GM18867 (cell line): ENCODE results near the gene SYNPO2.

ENCODE experiments used
- ATAC-seq: cut with Tn5 transposase; IDR thresholded peaks from one replicate; pipeline ENCODE4 v1.9.1; 2021; ENCODE audit warnings: mild to moderate bottlenecking, moderate library complexity; ENCODE audit not compliant: unreplicated experiment

The SYNPO2 gene, protein sequence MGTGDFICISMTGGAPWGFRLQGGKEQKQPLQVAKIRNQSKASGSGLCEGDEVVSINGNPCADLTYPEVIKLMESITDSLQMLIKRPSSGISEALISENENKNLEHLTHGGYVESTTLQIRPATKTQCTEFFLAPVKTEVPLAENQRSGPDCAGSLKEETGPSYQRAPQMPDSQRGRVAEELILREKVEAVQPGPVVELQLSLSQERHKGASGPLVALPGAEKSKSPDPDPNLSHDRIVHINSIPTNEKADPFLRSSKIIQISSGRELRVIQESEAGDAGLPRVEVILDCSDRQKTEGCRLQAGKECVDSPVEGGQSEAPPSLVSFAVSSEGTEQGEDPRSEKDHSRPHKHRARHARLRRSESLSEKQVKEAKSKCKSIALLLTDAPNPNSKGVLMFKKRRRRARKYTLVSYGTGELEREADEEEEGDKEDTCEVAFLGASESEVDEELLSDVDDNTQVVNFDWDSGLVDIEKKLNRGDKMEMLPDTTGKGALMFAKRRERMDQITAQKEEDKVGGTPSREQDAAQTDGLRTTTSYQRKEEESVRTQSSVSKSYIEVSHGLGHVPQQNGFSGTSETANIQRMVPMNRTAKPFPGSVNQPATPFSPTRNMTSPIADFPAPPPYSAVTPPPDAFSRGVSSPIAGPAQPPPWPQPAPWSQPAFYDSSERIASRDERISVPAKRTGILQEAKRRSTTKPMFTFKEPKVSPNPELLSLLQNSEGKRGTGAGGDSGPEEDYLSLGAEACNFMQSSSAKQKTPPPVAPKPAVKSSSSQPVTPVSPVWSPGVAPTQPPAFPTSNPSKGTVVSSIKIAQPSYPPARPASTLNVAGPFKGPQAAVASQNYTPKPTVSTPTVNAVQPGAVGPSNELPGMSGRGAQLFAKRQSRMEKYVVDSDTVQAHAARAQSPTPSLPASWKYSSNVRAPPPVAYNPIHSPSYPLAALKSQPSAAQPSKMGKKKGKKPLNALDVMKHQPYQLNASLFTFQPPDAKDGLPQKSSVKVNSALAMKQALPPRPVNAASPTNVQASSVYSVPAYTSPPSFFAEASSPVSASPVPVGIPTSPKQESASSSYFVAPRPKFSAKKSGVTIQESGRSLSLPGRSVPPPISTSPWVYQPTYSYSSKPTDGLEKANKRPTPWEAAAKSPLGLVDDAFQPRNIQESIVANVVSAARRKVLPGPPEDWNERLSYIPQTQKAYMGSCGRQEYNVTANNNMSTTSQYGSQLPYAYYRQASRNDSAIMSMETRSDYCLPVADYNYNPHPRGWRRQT

GRCh38 chr4:118888666-118889311, at the start of gene SYNPO2:
Gene SYNPO2 (plus strand): TSS chr4:118888854. CDS start chr4:118889037, 183 bp downstream.
- ATAC-seq = peak; percentile 75

DNA sequence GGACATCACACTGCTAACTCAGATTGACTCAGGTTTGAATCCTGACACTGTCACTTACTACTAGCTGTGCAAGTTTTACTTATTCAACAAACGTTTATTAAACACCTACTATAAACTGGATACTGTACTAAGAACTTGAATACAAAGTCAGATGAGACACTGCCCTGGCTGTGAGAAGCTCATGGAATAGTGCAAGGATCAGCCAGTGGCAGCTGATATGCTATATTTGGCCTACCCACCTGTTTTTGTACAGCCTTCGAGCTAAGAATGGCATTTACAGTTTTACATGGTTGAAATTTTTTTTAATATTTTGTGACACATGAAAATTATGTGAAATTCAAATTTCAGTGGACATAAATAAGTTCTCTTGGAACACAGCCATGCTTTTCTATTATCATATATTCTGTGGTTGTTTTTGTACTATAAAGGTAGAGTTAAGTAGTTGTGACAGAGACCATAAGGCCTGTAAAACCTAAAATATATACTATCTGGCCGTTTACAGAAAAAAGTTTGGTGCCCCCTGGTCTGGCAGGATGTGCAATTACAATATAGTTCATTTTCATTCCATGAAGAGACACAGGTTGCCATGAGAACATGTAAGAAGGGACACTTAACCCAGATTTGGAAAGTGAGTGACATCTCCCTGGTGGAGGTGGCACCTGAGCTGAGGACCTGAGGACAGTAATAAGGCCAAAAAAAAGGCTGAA, 49.3 kb upstream of the SYNPO2 start:
- no peak for ATAC-seq

DNA sequence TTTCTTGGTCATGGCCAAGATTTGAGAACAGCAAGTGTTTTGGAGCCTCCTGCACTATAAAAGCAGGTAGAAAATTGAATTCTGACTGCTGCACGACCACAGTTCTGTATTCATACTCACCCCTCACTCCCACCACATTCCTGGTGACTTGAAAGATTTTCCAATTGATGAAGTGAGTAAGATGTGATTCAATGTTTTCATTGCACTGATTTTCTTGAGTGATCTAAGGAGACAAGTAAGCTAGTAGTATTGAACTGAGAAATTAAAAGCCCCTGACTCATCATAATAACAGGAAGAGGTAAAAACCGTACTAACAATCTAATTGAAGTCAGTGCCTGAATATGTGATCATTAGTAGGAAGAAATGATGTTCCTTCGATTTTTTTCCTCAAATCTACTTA, 46.6 kb upstream of the SYNPO2 start:
- no peak for ATAC-seq

- ATAC-seq = peak; percentile 58
Observed at GRCh38 chr4:118843237-118843636, 45.4 kb upstream of the SYNPO2 start.

- ATAC-seq = no peak
Observed at GRCh38 chr4:118845552-118846050, 43.1 kb upstream of the SYNPO2 start.

GRCh38 chr4:118846979-118847378, 41.7 kb upstream of the SYNPO2 start:
- ATAC-seq = no peak

DNA sequence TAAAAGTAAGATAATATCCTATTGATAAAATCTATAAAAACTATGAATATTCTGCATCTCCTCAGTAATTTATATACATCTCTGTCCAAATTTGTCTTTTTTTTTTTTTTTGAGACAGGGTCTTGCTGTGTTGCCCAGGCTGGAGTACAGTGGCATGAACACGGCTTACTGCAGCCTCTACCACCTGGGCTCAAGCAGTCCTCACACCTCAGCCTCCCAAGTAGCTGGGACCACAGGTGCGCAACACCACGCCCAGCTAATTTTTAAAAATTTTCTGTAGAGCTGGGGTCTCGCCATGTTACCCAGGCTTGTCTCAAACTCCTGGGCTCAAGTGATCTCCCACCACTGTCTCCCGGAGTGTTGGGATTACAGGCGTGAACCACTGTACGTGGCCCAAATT, 40.4 kb upstream of the SYNPO2 start:
- ATAC-seq = no peak

- ATAC-seq = no peak
Observed at GRCh38 chr4:118848901-118849300, 39.8 kb upstream of the SYNPO2 start.

DNA sequence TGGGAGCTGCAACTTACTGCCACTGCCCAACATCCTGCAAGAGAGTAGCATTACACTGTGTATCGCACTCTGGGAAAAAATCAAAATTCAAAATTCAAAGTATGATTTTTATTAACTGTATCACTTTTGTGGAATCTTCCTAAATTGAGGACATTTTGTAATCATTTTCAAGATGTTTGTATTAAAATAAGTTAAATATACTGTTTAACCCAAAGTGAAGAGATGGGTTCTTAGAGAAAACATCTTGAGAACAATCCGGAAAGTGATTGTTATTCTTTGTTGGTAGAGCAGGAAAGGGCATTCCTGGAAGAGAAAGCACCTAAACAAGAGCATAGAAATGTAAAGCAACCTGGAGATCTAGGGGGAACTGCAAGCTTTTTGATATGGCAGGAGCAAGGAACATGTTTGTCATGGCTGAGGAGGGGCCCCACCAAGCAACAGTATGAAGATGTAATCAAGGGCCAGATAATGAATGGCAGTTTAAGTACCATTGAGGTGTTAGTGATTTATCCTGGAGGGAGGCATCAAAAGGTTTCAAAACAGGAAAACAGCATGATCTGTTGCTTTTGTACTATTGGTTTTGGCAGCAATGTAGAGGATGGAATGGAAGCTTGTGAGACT, 38.7 kb upstream of the SYNPO2 start:
- peak; percentile 17 for ATAC-seq

DNA sequence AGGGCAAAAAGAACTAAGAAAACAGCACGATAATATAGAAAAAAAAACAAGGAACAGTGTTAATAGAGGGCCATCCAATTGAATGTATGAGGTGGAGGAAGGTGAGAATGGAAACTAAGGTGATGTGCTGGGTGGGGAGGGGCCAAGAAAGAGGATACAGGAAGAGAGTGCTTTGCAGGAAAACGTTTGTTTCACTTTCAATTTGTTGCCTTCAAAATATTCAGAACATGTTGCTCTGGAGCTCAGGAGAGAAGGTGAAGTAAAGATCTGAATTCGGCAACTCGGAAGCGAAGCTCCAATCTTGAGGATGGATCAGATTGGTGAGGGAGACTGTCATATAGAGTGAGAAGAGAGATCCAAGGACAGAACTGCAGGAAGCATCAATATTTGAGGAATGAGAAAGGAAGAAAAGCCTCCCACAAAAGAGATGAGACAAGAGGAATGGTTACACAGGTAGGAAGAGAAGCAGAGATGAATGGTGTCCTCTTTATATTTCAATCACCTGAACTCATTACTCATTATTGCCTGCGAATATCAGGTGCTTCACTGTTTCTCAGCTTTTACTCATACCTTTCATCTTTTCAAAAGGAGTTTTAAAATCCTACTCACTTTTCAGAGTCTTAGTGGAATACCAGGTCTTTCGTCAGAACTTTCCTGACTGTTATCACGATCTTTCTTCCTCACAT, 38.0 kb upstream of the SYNPO2 start:
- peak; percentile 97 for ATAC-seq

- ATAC-seq = no peak
Observed at GRCh38 chr4:118857760-118858159, 30.9 kb upstream of the SYNPO2 start.

GRCh38 chr4:118858779-118859178, 29.9 kb upstream of the SYNPO2 start:
- no peak for ATAC-seq

- peak; percentile 84 for ATAC-seq
Observed at GRCh38 chr4:118865091-118865708, 23.5 kb upstream of the SYNPO2 start.

DNA sequence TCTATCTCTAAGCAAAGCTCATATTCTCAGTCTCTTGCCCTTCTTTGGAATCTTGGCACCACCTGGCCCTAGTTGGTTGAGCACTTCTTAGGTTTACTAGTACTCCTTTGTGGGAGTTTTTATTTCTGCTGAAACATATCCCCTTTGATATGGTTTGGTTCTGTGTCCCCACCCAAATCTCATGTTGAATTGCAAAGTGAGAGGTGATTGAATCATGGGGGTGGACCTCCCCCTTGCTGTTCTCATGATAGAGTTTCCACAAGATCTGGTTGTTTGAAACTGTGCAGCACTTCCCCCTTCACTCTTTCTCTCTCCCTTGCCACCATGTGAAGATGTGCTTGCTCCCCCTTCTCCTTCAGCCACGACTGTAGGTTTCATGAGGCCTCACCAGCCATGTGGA, 22.2 kb upstream of the SYNPO2 start:
- no peak for ATAC-seq

DNA sequence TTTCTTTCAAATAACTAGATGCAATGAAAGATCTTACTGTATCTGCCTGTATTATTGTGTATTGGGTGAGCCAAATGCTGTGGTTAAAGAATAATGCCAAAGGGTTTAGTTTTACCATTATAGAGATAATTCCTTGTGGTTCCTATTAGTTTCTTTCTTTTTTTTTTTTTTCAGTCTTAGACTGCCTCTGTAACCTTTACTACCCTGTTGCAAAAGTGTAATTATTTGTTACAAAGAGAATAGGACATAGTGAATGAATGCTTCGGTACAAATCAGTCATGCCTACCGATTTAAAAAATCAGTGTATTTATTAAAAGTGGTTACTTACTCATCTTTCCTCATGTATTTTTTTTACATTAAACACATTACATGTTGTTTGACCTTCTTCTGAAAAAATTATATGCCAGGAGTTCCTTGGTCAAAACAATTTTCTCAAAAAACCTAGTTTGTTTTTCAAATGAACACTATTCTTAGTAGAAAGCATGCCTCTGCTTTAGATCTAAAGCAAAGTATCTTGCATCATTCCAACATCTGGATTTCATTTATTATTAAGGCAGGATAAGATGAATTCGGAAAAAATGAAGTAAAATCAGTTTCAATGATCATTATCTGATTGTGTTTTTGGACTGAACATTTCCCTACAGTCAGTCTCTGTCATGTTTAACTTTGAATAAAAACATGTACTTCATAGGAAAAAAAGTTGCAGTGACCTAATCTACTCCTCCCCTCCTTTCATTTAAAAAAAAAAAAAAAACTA, 21.2 kb upstream of the SYNPO2 start:
- ATAC-seq = no peak

DNA sequence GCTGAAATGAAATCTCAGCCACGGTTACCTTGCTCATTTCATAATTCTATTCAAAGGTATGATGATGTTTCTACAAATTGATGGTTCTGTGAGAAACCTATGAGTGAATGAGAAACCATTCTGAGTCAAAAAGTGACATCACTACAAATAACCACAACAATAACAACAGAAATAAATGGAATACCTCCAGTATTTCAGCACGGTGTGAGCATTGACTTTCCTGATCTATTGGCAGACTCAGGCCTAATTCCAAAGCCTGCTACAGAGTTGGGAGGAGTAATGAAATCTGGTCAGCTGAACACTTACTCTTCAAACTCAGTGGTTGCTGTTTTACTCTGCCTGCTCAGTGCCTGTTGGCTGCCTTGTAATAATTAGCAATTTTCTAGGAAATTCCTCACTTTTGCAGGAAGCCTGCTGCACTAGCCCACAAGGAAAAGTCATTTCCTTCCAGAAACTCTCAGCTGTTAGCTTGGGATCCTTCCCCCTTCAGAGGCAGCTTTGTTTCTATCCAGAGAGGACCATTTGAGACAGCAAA, 18.8 kb upstream of the SYNPO2 start:
- no peak for ATAC-seq

DNA sequence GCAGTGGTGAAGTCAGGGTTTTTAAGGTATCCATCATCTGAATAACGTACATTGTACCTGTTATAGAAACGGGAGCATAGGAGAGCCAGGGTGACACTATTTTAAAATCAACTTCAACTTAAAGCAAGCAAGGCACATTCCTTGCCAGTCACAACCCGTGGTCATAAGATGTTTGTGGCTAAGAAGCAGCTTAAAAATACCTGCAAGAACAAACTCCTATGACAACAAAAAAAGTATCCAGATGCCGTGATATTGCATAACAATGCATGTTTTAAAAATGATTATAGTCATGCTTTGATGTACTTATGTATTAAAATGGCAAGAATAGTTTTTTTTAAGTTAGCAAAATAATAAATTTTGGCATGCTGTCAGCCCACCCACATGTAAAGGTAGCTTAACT, 16.5 kb upstream of the SYNPO2 start:
- no peak for ATAC-seq
